Lower lobe of right lung (tissue), 2 donors: ENCODE data around the gene CCDC39. TPM values are rescaled to one million over a fixed set of nuclear protein-coding genes. Genes with fewer than 3 reads are reported as not detected.

Source experiments
- ATAC-seq, 2 donors: fragments of 200-7000 bp; cut with Tn5 transposase; one replicate each; pipeline ENCODE4 v1.9.1; 2020 to 2022; ENCODE audit warnings: mild to moderate bottlenecking in 2 of 2, moderate library complexity in 2 of 2
- DNase-seq: peaks from one replicate; pipeline ENCODE4 v3.0.0-alpha.2; 2020
- H3K27ac ChIP-seq: fragments of 200-600 bp; one replicate; pipeline ENCODE4 v1.8.0; 2022
- H3K27me3 ChIP-seq: fragments of 200-600 bp; one replicate; pipeline ENCODE4 v1.8.0; 2022; ENCODE audit warnings: low read depth
- H3K36me3 ChIP-seq: fragments of 200-600 bp; one replicate; pipeline ENCODE4 v1.8.0; 2022; ENCODE audit warnings: mild to moderate bottlenecking
- H3K4me1 ChIP-seq: fragments of 200-600 bp; one replicate; pipeline ENCODE4 v1.8.0; 2022
- H3K4me3 ChIP-seq: fragments of 200-600 bp; one replicate; pipeline ENCODE4 v1.8.0; 2022; ENCODE audit warnings: mild to moderate bottlenecking
- H3K9me3 ChIP-seq: fragments of 200-600 bp; one replicate; pipeline ENCODE4 v1.8.0; 2022
- intact Hi-C: fragments of 100-400 bp; cut with DNase I; formaldehyde crosslinking; loops from one replicate; pipeline ENCODE4 v1.11.0; 2022
- long read RNA-seq: library from polyadenylated mRNA; unstranded; transcript quantifications from one replicate; pipeline ENCODE4 v2.0.0, GENCODE V29; 2021
- total RNA-seq: library from RNA; stranded (reverse); fragmentation: NEBNext Ultra II Directional; extraction: Animal tissue kit (Norgen Biotek cat#: 25700); gene quantifications from one replicate; pipeline ENCODE4 v1.2.1, GENCODE V29; 2021
- TF ChIP-seq, protein P1 (sequence below): fragments of 200-600 bp; IDR thresholded peaks from one replicate; pipeline ENCODE4 v1.8.0; 2022; ENCODE audit warnings: antibody characterized with exemption, mild to moderate bottlenecking
- donor health status: DM: no; HTN: yes; CAD: no; lungs with severe emphysema.

The CCDC39 gene
- 2.2 TPM for total RNA-seq
- long read RNA-seq, partial matches to known transcripts = 1 of 5 reads
- long read RNA-seq, other reads (novel, unspliced or antisense) = 1 of 5 reads

DNA sequence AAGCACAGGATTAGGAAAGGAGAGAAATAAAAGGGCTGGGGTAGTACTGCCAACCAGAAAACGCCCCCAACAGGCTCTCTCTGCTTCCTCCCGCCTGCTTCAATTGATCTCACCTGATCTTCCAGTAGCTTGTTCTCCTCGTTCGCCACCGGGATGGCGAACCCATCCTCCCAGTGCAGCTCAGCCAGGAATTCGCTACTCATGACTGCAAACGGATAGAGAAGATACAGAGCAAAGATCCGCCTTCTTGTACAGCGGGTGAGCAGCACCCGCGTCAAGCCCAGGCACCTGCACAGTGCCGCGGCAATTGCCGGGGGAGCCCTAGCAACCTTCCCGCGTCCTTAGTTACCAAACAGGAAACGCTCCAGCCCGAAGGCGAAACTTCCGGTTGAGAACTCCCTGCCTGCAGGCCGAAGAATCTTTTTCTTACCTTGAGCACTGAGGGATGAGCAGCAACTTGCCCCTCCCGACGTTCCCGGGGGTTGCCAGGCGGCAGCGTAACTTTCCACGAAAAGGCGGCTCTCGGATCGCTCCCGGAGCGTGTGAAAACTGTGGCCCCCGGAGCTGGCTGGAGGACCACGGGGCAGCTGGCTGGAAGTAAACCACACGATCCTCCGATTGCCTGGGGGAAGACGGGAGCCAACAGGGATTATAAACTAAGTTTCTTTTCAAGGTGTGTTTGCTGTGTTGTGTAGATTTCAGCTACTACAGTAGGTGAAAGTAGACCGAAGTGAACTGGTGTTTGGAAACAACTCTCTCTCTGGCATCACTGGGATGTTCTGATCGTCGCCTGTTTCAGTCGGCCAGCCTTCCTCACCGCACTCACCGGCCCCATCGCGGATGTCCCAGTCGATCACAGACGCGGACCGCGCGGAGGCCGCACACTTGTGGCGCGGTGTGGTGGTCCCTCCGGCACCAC, at the start of gene CCDC39:
CCDC39 (minus strand) TSS at position 312 of the 919 bp plus-strand sequence; CDS start at position 203, 109 bp downstream.
- Histone ChIP-seq H3K4me3 (peak within 1 kb of the TSS; percentile 66), H3K4me1 (peaks cover 10% of the 10 kb centered on the region), H3K36me3 (no peaks in the 10 kb centered on the region), H3K9me3 (no peaks in the 10 kb centered on the region), H3K27ac (peak within 1 kb of the TSS; percentile 16), H3K27me3 (peaks cover 20% of the 10 kb centered on the region)
- DNase-seq (peak; percentile 70), ATAC-seq (peak; percentile 94 to 99)
- TF ChIP-seq, protein P1, sequence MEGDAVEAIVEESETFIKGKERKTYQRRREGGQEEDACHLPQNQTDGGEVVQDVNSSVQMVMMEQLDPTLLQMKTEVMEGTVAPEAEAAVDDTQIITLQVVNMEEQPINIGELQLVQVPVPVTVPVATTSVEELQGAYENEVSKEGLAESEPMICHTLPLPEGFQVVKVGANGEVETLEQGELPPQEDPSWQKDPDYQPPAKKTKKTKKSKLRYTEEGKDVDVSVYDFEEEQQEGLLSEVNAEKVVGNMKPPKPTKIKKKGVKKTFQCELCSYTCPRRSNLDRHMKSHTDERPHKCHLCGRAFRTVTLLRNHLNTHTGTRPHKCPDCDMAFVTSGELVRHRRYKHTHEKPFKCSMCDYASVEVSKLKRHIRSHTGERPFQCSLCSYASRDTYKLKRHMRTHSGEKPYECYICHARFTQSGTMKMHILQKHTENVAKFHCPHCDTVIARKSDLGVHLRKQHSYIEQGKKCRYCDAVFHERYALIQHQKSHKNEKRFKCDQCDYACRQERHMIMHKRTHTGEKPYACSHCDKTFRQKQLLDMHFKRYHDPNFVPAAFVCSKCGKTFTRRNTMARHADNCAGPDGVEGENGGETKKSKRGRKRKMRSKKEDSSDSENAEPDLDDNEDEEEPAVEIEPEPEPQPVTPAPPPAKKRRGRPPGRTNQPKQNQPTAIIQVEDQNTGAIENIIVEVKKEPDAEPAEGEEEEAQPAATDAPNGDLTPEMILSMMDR = no peak
- intact Hi-C loops = no loop called here

DNA sequence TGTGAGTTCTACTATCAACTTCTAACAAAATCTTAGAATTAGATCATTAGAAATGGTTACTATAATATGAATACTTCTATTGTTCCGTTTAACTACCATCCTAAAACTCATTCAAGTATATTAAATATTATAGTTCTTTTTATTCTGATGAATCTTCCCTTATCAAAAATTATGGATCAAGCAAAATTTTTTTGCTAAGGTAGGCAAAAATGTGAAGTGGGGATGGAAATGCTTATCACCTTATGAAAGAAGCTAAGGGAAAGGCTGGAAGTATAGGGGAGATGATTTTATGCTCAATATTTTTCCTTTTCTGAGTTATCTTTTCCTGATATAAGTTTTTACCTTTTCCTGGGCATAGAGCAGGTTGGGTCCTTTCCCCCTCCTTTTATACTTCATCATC, 40.7 kb upstream of the CCDC39 start:
- intact Hi-C loops = no loop called here
- H3K27me3 ChIP-seq = no peaks in the 10 kb centered on the region
- no peak overlapping the region for H3K27ac ChIP-seq
- no peak overlapping the region for H3K4me3 ChIP-seq
- DNase-seq (no peak), ATAC-seq (no peak)
- H3K4me1 ChIP-seq = no peaks in the 10 kb centered on the region
- H3K36me3 ChIP-seq = no peaks in the 10 kb centered on the region
- H3K9me3 ChIP-seq = no peaks in the 10 kb centered on the region
- TF ChIP-seq, protein P1 = no peak

DNA sequence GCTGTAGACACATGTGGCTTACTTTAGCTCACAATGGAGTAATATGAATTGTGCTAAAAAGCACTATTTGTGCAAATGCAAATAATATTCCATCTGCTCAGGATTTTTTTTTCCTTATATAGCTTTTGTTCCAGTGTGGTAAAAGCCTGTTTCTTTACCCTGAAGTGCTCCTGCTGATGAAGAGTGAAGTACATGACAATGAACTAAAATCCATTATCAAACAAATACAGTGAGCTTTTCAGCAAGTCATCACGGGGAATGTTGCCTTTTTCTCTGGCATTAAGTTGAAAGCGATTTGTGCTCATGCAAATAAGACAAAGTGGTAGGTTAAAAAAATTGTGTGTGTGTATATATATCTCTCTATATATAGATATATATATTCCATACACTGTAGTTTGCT, 28.6 kb upstream of the CCDC39 start:
- ATAC-seq (no peak), DNase-seq (no peak)
- no peaks in the 10 kb centered on the region for H3K27me3 ChIP-seq
- H3K36me3 ChIP-seq = no peaks in the 10 kb centered on the region
- no peak overlapping the region for H3K4me3 ChIP-seq
- H3K9me3 ChIP-seq = no peaks in the 10 kb centered on the region
- no peaks in the 10 kb centered on the region for H3K4me1 ChIP-seq
- TF ChIP-seq, protein P1 = no peak
- intact Hi-C loops = no loop called here
- H3K27ac ChIP-seq = no peak overlapping the region

DNA sequence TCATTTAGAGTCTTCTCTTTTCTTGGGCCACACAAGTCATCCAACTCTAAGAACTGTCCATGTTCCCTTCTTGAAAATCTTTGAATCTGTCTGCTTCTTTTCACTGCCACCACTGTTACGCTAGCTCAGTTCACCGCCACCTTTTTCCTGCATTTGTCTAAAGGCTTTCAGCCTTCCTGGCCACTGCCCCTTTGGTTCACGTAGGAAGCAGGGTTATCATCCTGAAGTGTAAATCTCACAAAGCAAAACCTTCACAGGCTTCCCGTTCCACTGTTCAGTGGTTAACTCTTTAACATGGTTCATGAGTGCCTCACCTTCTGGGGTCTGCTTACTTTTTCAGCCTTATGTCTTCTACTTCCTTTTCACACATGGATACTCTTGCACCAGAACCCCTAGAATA, 26.3 kb upstream of the CCDC39 start:
- no peaks in the 10 kb centered on the region for H3K4me1 ChIP-seq
- no peaks in the 10 kb centered on the region for H3K27me3 ChIP-seq
- H3K36me3 ChIP-seq = no peaks in the 10 kb centered on the region
- H3K9me3 ChIP-seq = no peaks in the 10 kb centered on the region
- H3K4me3 ChIP-seq = no peak overlapping the region
- intact Hi-C loops = no loop called here
- TF ChIP-seq, protein P1 = no peak
- H3K27ac ChIP-seq = no peak overlapping the region
- ATAC-seq (no peak), DNase-seq (no peak)

DNA sequence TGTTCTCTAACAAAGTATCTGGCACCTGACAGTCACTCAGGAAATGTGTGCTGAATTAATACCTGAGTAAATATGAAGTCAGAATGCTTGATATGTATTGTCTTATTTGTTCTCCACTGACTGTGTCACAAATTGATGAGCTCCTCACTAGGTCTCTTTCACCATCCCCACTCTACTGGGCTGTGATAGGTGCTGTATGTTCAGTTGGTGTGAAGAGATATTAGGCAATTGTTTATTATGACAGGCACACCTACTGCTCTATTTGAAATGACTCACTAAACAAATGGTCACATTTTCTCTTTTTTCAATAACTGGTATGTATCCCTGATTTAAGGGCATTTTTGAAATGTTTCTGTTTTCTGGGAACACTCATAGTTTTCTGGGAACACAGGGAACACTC, 25.2 kb upstream of the CCDC39 start:
- Histone ChIP-seq H3K9me3 (no peaks in the 10 kb centered on the region), H3K4me3 (no peak overlapping the region), H3K4me1 (no peaks in the 10 kb centered on the region), H3K27me3 (no peaks in the 10 kb centered on the region), H3K27ac (no peak overlapping the region), H3K36me3 (no peaks in the 10 kb centered on the region)
- no peak for ATAC-seq
- DNase-seq = no peak
- TF ChIP-seq, protein P1 = no peak
- intact Hi-C loops = no loop called here
